Hepatocyte (in vitro differentiated cells): ENCODE measurements around the gene OTULIN.

Source experiments
- CTCF ChIP-seq: fragments of 200-600 bp; sonication (generic); IDR thresholded peaks from 2 replicates; pipeline ENCODE4 v1.5.1; 2016; ENCODE audit warnings: antibody characterized with exemption, mild to moderate bottlenecking; ENCODE audit not compliant: poor library complexity
- EZH2 ChIP-seq: fragments of 200-600 bp; sonication (generic); IDR thresholded peaks from 2 replicates; pipeline ENCODE4 v1.6.1; 2016; ENCODE audit warnings: antibody characterized with exemption, mild to moderate bottlenecking, borderline replicate concordance

GRCh38 chr5:14665949-14666348 lies 1.4 kb downstream of the OTULIN start:
- TF ChIP-seq EZH2 (no peak), CTCF (no peak)
